ENCODE results near the gene IRF1. TPM values are rescaled to one million over a fixed set of nuclear protein-coding genes. Genes with fewer than 3 reads are reported as not detected.

The IRF1 gene
- total RNA-seq, 2 donors from 2014 or later, result 42.2 to 47.0 TPM

DNA sequence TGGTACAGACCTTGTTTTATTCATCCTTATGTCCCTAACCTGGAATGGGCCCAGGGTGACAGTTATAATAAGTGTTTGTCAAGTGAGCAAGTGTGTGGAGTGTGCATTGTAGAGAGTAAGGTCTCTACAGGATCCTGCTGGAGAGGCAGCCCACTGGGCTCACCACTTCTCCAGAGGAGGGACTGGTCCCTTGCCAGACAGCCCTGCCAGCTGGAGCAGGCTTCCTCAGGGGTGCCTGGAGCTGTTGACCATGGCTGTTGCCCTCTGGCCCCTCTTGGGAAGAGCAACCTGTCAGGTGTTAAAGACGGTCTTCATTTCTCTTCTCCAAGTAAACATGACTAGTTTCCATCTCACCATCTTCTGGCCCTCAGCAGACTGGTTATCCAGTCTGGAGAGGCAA, 20.0 kb downstream of the IRF1 start:
- DNase-seq (ENCODE audit: low spot score), result no peak
- no peak overlapping the region for H3K27ac ChIP-seq
- TF ChIP-seq CTCF (IDR thresholded peaks at IDR 0.05) (no peak), POLR2AphosphoS5 (IDR thresholded peaks at IDR 0.05) (no peak), POLR2A (IDR thresholded peaks at IDR 0.05) (no peak)
- H3K4me1 ChIP-seq (replicated peaks), result no peaks in the 10 kb centered on the region
- no peaks in the 10 kb centered on the region for H3K27me3 ChIP-seq (replicated peaks; ENCODE audit: insufficient read depth)
- H3K4me3 ChIP-seq, result no peak overlapping the region
- H3K36me3 ChIP-seq, result peaks cover 0 to 3% of the 10 kb centered on the region in 2 donors
- intact Hi-C loops (cut with DNase I), result no loop called here
- H3K9me3 ChIP-seq, result no peaks in the 10 kb centered on the region
- WGBS, result 64% methylated on average over 1 of the region's 1 CpG

GRCh38 chr5:132470010-132470392, 20.6 kb downstream of the IRF1 start:
- no peak for DNase-seq (ENCODE audit: low spot score)
- H3K36me3 ChIP-seq, result peaks cover 0 to 3% of the 10 kb centered on the region in 2 donors
- intact Hi-C loops (cut with DNase I), result no loop called here
- WGBS, result 69% methylated on average over 4 of the region's 4 CpGs
- no peak overlapping the region for H3K4me3 ChIP-seq
- no peaks in the 10 kb centered on the region for H3K9me3 ChIP-seq
- no peaks in the 10 kb centered on the region for H3K4me1 ChIP-seq (replicated peaks)
- no peak overlapping the region for H3K27ac ChIP-seq
- H3K27me3 ChIP-seq (replicated peaks; ENCODE audit: insufficient read depth), result no peaks in the 10 kb centered on the region
- TF ChIP-seq POLR2A (IDR thresholded peaks at IDR 0.05), result no peak
- no peak for TF ChIP-seq POLR2AphosphoS5 (IDR thresholded peaks at IDR 0.05)
- TF ChIP-seq CTCF (IDR thresholded peaks at IDR 0.05), result no peak

- no peaks in the 10 kb centered on the region for H3K4me1 ChIP-seq (replicated peaks)
- H3K9me3 ChIP-seq, result no peaks in the 10 kb centered on the region
- TF ChIP-seq POLR2A (IDR thresholded peaks at IDR 0.05) (no peak), CTCF (IDR thresholded peaks at IDR 0.05) (no peak), POLR2AphosphoS5 (IDR thresholded peaks at IDR 0.05) (no peak)
- DNase-seq (ENCODE audit: low spot score), result no peak
- intact Hi-C loops (cut with DNase I), result no loop called here
- no peaks in the 10 kb centered on the region for H3K27me3 ChIP-seq (replicated peaks; ENCODE audit: insufficient read depth)
- no peak overlapping the region for H3K4me3 ChIP-seq
- no peak overlapping the region for H3K27ac ChIP-seq
- WGBS, result 88% methylated on average over 6 of the region's 6 CpGs
- H3K36me3 ChIP-seq, result peaks cover 0 to 3% of the 10 kb centered on the region in 2 donors
Measured at GRCh38 chr5:132469380-132470009, 21.1 kb downstream of the IRF1 start.

DNA sequence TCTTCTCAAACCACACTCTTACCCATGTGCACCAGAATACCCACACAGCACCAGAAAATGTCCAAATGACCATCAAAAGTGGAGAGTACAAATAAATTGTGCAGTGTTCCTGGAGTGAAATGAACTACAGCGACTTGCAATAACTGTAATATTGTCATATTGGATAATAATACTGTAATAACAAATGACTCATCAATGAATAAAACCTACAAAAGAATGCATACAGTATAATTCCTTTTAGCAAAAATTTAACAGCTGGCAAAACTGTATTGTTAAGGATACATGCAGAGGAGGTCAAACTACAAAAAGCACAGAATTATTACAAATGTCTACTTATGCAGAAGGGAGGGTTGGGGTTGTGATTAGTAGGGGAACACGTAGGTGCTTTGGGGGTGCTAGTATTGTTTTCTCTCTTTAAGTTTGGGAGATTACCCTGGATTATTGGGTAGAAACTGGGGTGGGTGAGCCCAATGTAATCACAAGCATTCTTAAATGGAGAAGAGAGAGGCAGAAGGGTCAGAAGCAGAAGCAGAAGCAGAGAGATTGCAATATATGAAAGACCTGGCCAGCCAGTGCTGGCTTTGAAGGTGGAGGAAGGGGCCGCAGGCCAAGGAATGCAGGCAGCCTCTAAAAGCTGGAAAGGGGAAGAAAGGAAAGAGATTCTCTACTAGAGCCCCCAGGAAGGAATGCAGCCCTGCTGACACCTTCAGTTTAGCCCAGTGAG, 21.8 kb downstream of the IRF1 start:
- Histone ChIP-seq H3K4me3 (no peak overlapping the region), H3K36me3 (peaks cover 0 to 3% of the 10 kb centered on the region in 2 donors), H3K9me3 (no peaks in the 10 kb centered on the region), H3K27ac (no peak overlapping the region), H3K4me1 (replicated peaks) (peaks cover 4% of the 10 kb centered on the region), H3K27me3 (replicated peaks; ENCODE audit: insufficient read depth) (no peaks in the 10 kb centered on the region)
- 94% methylated on average over 3 of the region's 3 CpGs for WGBS
- intact Hi-C loops (cut with DNase I), result no loop called here
- no peak for DNase-seq (ENCODE audit: low spot score)
- TF ChIP-seq CTCF (IDR thresholded peaks at IDR 0.05) (no peak), POLR2AphosphoS5 (IDR thresholded peaks at IDR 0.05) (no peak), POLR2A (IDR thresholded peaks at IDR 0.05) (no peak)

All from prostate gland (tissue), 2 donors.